HUES6 (cell line): ENCODE data around the gene RAB35.

Experiments used
- H3K27ac ChIP-seq: 2 replicates; pipeline ENCODE4 v1.7.0; 2013; ENCODE audit warnings: low read depth, mild to moderate bottlenecking, low read length, inconsistent platforms
- H3K27me3 ChIP-seq: 2 replicates; pipeline ENCODE4 v1.6.1; 2013; ENCODE audit warnings: low read length; ENCODE audit not compliant: control insufficient read depth, insufficient read depth
- H3K36me3 ChIP-seq: 2 replicates; pipeline ENCODE4 v1.6.1; 2013; ENCODE audit warnings: low read length; ENCODE audit not compliant: control insufficient read depth, insufficient read depth
- H3K4me1 ChIP-seq: 2 replicates; pipeline ENCODE4 v1.6.1; 2013; ENCODE audit warnings: low read length; ENCODE audit not compliant: control insufficient read depth, insufficient read depth
- H3K4me3 ChIP-seq: 2 replicates; pipeline ENCODE4 v1.5.1; 2013; ENCODE audit warnings: low read depth, low read length
- H3K9ac ChIP-seq: one replicate; pipeline ENCODE4 v1.6.1; 2013; ENCODE audit warnings: mild to moderate bottlenecking, low read length
- H3K9me3 ChIP-seq: 2 replicates; pipeline ENCODE4 v1.6.1; 2013; ENCODE audit warnings: low read depth, low read length; ENCODE audit not compliant: control insufficient read depth, insufficient read depth

The RAB35 gene

DNA sequence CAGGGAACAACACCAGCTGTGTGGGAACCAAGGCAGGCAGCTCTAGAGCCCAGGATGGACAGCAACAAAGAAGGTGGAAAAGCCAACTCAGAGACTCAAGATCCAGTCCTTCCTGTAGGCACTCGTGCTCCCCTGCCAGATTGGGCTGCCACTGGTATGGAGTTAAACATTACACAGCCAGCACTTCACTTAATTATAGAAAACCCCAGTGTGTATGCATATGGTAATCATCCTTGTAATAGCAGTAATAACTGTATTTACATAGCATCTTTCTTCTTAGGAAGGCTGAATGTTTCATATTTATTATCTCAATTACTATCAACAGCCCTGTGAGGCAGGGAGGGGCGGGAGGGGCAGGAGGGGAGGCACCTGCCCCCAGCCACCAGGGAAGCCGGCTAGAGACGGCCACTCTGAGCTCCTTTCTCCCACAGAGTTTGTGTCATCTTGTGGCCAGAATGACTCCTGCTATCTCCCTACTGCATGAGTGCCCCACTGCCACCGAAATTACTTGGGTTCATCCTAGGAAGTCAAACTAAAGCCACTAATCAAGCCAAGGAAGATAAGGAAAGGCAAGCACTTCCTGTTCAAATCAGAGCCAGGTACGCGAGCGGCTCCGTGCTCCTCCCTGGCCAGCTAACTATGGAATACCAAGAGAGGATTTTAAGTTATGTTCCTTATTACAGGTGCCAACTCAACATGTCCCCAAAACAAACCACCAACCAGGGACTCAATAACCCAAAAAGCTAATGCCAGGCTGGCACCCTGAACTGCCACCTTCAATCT, 15.7 kb upstream of the RAB35 start:
- Histone ChIP-seq H3K27me3 (no peaks in the 10 kb centered on the region), H3K9me3 (no peaks in the 10 kb centered on the region), H3K27ac (no peak overlapping the region), H3K4me1 (no peaks in the 10 kb centered on the region), H3K9ac (no peak overlapping the region), H3K36me3 (peaks cover 97% of the 10 kb centered on the region), H3K4me3 (no peak overlapping the region)

DNA sequence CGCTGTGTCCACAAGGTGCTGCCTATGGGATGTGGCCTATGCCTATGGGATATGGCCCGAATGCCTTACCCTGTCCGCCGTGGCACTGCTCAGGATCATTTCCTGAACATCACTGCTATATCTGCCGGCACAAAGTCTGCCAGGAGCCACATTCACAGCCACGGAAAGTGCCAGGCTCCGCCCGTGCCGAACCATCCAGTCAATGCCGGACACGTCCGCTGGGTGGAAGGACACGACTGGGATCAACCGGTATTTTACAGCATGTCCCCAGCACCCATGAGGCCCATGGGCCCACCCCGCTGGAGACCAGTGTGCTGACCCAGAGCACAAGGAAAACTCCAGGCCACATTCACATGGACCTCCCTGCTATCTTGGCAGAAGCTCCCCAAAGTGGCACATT, 14.6 kb upstream of the RAB35 start:
- Histone ChIP-seq H3K27ac (no peak overlapping the region), H3K36me3 (peaks cover 97% of the 10 kb centered on the region), H3K4me1 (no peaks in the 10 kb centered on the region)

DNA sequence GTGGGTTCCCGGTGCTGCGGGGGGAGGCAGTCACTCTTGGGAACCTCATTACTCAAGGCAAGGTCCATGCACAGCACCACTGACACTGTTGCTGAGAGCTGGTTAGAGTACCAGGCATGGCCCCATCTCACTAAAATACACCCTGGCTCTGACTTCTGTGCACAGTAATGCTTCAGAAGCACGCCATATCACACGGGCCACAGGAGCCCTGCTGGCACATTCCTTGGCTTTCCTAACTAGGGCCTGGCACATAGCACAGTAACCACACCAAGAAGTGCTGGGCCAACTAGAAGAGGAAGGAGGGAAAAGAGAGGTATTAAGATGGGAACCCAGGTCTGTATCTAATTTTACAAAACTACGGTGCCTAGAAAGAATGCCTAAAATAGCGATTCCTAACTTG, 13.5 kb upstream of the RAB35 start:
- Histone ChIP-seq H3K36me3 (peaks cover 94% of the 10 kb centered on the region), H3K4me3 (no peak overlapping the region), H3K9me3 (no peaks in the 10 kb centered on the region), H3K27me3 (no peaks in the 10 kb centered on the region), H3K27ac (no peak overlapping the region), H3K9ac (no peak overlapping the region), H3K4me1 (no peaks in the 10 kb centered on the region)

More for the DNA sequence above, 14.6 kb upstream of the RAB35 start:
- no peak overlapping the region for H3K9ac ChIP-seq
- H3K4me3 ChIP-seq = no peak overlapping the region
- H3K27me3 ChIP-seq = no peaks in the 10 kb centered on the region
- H3K9me3 ChIP-seq = no peaks in the 10 kb centered on the region

DNA sequence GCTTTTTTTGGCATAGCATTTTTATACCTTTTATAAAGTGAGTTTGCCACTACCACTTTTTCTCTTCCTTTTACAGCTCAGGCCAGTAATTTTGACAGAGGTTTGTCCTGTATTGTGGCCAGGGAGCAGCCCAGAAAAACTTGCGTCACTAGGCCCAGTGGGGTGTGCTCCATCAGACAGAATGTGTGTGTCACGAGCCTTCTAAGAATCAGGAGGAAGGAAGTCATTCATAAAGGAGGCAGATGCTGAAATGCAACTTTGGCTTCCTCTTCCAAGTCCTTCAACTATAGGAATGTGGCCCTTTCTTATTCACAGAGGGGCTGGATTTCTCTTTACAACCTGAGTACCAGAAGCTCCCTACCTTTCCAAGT, 10.1 kb upstream of the RAB35 start:
- H3K27ac ChIP-seq = no peak overlapping the region

DNA sequence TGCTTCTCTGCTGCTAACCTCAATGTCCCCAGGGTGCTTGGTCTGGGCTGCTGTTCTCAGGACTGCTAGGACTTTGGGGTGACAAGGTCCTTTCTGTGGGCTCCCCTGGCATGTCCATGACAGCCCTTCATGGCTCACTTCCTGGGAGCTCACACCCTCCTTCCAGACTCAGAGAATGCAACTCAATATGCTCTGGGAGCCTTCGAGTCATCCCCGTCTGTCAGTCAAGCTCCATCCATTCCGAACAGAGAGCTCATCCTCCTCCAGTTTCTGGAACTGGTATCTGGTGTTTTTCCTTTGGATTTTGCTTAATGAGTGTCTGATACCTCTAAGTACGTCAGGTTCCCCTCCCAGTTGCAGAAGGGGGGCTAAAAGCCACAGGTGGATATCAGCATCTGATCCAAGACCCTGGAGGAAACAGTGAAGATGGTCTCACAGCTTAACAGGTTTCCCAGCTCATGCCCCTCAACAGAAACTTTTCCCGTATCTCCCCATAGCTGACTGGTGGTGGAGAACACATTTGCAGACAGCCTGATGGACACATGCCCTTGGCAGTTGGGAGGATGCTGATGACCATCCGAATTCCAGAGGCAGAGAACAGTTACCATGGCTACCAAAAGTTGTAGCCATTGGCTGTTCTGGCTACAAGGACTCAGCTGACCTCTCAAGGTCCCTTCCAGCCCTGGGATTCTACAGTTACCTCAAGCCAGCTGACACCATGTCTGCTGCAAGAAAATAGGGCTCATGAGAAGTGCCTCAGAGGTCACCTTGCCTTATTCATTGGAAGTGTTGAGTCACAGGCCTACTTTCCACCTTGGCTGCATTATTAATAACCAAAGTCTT, 9.5 kb upstream of the RAB35 start:
- Histone ChIP-seq H3K4me3 (no peak overlapping the region), H3K27me3 (no peaks in the 10 kb centered on the region), H3K9me3 (no peaks in the 10 kb centered on the region), H3K36me3 (peaks cover 54% of the 10 kb centered on the region), H3K27ac (no peak overlapping the region), H3K9ac (no peak overlapping the region), H3K4me1 (no peaks in the 10 kb centered on the region)

More for the DNA sequence above, 10.1 kb upstream of the RAB35 start:
- Histone ChIP-seq H3K4me3 (no peak overlapping the region), H3K9ac (no peak overlapping the region), H3K27me3 (no peaks in the 10 kb centered on the region), H3K4me1 (no peaks in the 10 kb centered on the region), H3K9me3 (no peaks in the 10 kb centered on the region), H3K36me3 (peaks cover 60% of the 10 kb centered on the region)

DNA sequence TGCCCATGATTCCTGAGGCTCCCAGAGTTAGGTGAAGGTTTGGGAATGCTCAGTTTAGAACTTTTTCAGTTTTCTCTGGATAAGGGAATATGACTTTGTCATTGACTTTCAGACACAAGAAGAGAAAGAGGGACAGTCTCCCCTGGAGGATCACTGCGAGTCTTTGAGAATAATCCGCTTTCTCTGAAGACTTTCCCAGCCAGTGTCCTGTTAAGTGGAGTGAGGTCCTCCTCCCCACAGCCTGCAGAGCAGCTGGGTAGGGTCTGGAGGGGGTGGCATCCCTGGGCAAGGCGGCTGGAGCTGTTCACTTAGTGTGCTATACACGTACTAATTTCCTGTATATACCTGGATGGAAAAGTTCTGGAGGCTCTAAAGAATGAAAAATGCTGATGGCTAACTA, 8.5 kb upstream of the RAB35 start:
- Histone ChIP-seq H3K4me1 (no peaks in the 10 kb centered on the region), H3K36me3 (peaks cover 44% of the 10 kb centered on the region), H3K9ac (no peak overlapping the region), H3K4me3 (no peak overlapping the region), H3K9me3 (no peaks in the 10 kb centered on the region), H3K27me3 (no peaks in the 10 kb centered on the region), H3K27ac (no peak overlapping the region)

DNA sequence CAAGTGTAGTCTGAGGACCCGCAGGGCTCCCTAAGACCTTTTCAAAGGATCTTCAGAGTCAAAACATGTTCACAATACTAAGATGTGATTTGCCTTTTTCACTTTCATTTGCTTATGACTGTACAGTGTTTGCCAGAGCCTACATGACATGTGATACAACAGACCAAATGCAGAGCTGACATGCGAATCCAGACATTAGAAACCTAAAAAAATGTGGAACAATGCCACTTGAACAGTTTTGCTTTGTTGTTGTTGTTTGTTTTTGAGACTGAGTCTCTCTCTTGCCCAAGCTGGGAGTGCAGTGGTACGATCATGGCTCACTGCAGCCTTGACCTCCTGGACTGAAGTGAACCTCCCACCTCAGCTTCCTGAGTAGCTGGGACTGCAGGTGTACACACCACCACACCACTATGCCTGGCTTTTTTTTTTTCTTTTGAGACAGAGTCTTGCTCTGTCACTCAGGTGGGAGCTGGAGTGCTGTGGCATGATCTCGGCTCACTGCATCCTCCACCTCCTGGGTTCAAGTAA, 5.3 kb upstream of the RAB35 start:
- Histone ChIP-seq H3K36me3 (peaks cover 17% of the 10 kb centered on the region), H3K27ac (no peak overlapping the region), H3K4me1 (peaks cover 9% of the 10 kb centered on the region), H3K9me3 (no peaks in the 10 kb centered on the region), H3K27me3 (no peaks in the 10 kb centered on the region), H3K9ac (no peak overlapping the region), H3K4me3 (no peak overlapping the region)

DNA sequence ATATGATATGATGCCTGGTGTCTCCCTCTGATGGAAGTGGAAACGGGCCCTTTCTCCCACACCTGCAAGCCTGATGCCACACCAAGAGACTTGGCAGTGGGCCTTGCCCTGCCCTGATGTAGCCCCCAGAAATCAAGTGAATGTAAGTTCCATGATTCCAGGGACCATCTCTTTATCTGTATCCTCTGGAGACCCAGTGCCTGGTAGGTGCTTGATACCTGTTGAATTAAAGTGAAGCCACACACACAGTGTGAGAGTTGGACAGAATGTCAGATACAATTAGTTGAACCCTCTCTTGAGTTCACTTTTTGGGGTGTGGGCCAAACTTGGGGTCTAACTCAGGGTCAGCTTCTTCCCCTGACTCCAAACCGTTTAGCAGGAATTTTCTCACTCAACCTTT, 4.8 kb upstream of the RAB35 start:
- Histone ChIP-seq H3K9ac (no peak overlapping the region), H3K27ac (no peak overlapping the region), H3K4me1 (peaks cover 9% of the 10 kb centered on the region), H3K27me3 (no peaks in the 10 kb centered on the region), H3K4me3 (no peak overlapping the region), H3K9me3 (no peaks in the 10 kb centered on the region), H3K36me3 (peaks cover 12% of the 10 kb centered on the region)

DNA sequence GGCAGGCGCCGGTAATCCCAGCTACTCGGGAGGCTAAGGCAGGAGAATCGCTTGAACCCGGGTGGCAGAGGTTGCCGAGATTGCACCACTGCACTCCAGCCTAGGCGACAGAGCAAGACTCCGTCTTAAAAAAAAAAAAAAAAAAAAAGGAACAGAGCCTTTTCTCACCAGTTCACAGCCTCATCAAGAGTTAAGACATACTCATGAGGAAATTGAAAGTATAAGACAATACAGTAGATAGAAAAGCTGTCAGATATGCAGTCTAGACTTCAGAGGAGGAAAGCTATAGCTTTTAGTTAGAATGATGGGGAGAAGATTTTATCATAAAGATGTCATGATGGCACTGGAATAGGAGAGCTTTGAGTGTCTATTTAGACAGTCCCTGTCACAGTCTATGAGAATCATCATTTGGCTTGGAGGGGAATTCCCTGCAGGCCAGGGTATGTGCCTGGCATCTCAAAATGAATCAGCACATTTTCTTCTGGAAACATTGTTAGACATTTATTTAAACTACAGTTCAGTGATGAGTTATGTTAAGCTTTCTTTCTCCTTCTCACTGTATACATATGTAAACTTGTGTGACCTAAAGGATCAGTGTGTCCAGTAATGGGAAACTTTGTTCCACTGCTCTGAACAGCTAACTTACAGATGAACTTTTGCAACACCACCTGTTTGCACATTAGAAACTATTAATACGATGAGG, 2.9 kb upstream of the RAB35 start:
- H3K9me3 ChIP-seq = no peaks in the 10 kb centered on the region
- no peak overlapping the region for H3K4me3 ChIP-seq
- peaks cover 6% of the 10 kb centered on the region for H3K36me3 ChIP-seq
- no peaks in the 10 kb centered on the region for H3K27me3 ChIP-seq
- no peak overlapping the region for H3K9ac ChIP-seq
- H3K27ac ChIP-seq = no peak overlapping the region
- H3K4me1 ChIP-seq = peaks cover 20% of the 10 kb centered on the region

DNA sequence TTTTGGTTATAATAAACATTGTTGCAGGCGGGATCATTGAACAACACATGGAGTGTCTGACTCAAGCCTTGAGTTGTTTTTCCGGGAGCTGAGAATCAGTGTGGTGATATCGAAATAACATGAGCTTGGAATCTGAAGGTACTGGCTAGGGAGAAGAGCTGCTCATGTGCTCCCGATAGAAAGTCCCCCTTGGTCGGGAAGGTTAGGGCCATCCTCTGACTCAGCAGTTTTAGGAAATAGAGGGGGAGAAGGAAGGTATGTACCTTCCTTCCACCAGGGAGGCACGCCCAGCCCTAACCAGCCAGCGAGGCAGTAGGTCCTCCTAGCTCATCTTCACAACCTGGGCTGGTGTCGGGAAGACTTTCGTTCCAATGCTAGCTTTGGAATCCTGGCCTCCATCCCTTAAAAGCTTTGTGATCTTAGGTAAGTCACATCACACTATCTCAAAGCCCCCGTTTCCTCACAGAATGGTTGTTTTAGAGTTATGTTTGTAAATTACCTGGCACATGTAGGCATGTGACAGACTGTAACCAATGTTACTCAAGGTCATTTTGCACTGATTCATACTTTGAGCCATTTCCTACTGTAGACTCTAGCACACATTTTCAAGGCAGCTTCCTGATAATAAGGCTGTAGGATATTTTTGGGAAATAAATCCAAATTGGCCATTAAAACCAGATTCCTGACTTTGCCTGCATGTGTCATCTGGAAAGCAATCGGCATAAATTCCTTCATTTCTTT, 1.9 kb upstream of the RAB35 start:
- no peaks in the 10 kb centered on the region for H3K9me3 ChIP-seq
- H3K36me3 ChIP-seq = peaks cover 11% of the 10 kb centered on the region
- peak overlapping the region; percentile 87 for H3K9ac ChIP-seq
- H3K27me3 ChIP-seq = no peaks in the 10 kb centered on the region
- H3K4me1 ChIP-seq = peaks cover 20% of the 10 kb centered on the region
- H3K27ac ChIP-seq = peak overlapping the region; percentile 48; the same call in 1 of the 2 replicates
- peak overlapping the region; percentile 98 for H3K4me3 ChIP-seq
